NCI-H1436 (cell line): Measurements from ENCODE around the gene SND1.
A peak's percentile ranks its signal among the peaks of the same experiment; 100 is the strongest.

ENCODE experiments used
- DNase-seq: peaks from one replicate; lab custom pipeline; 2025; lab: John Stamatoyannopoulos, UW

The SND1 gene

DNA sequence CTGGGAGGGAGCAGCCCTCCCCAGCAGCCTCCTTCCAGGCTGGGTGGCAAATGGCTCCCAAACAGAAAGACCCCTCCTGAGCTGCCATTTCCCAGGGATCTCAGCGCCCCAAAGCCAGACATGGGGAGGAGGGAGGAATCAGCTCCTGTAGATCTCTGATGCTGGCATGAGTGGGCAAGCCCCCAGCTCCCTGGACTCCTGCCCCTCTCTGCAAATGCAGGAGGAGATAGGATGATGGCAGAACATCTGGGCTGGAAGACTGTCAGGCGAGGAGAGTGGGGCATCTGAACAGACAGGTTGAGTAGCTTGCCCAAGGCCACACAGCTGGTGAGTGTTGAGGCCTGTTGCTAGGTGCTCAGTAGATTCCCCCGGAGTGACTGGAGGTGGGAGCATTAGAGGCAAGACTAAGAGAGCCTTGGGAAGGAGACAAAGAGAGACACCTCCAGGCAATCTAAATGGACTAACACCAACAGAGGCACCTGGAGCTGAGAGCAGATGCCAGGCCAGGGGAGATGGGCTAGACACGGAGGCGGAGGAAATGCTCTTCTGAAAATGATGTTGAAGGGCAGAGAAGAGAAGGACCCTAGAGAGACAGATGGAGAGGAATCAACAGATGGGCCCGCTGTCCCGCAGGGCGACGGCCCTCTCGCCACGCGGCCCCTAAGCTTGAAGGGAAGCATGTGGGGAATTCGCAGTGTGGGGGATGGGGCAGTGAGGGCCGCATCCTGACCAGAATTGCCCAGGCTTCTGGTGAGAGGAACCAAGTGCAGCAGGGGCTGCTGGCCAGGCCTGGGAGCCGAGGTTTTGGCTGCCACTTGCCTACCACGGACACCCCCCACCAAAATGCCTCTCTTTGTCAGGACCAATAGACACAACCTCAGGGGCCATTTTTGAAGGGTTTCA lies 464.1 kb downstream of the SND1 start:
- no peak for DNase-seq

GRCh38 chr7:128116740-128117139 lies 464.7 kb downstream of the SND1 start:
- no peak for DNase-seq

GRCh38 chr7:128117691-128118090 lies 465.7 kb downstream of the SND1 start:
- no peak for DNase-seq

- no peak for DNase-seq
Observed at GRCh38 chr7:128119036-128119435, 467.0 kb downstream of the SND1 start.

DNA sequence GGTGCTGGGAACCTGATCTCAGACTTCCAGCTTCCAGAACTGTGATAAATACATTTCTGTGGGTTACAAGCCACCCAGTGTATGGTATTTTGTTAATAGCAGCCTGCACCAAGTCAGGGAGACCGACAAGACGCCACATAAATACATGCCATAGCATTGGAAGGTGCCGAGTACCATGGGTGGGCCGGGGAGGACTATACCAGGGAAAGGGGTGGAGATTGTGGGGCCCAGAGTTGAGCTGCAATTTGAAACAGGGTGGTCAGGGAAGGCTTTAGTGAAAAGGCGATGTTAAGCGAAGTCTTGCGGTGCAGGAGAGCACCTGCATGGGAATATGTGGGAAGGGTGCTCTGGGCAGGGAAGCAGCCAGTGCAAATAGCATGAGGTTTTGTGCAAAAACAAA lies 468.1 kb downstream of the SND1 start:
- no peak for DNase-seq

GRCh38 chr7:128120976-128121490 lies 469.0 kb downstream of the SND1 start:
- no peak for DNase-seq

- DNase-seq: no peak
Observed at GRCh38 chr7:128121711-128122530, 469.9 kb downstream of the SND1 start.

DNA sequence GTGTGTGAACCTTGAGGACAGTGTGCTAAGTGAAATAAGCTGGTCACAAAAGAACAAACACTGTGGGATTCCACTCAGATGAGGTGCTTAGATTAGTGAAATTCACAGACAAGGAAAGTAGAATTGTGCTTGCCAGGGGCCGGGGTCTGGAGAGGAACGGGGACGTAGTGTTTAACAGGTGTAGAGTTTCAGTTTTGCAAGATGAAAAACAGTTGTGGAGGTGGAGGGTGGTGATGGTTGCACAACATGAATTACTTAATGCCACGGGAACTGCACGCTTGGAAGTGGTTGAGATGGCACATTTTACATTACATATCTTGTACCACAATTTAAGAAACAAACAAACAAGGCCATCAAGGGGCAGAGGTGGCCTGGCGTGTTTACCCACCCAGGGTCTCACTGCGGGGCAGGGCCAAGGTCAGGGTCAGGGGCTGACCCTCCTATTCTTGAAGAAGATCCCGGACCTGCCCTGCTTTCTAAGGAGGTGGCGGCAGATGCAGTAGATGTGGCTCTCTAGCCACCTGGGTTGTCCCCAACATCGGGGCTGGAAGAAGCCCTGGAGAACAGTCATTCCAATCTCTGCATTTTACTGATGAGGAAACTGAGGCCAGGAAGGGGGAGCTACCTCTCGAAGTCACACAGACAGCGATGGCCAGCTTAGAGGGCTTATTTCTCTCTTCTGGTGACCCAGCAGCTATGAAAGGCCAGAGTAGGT lies 470.7 kb downstream of the SND1 start:
- no peak for DNase-seq

DNA sequence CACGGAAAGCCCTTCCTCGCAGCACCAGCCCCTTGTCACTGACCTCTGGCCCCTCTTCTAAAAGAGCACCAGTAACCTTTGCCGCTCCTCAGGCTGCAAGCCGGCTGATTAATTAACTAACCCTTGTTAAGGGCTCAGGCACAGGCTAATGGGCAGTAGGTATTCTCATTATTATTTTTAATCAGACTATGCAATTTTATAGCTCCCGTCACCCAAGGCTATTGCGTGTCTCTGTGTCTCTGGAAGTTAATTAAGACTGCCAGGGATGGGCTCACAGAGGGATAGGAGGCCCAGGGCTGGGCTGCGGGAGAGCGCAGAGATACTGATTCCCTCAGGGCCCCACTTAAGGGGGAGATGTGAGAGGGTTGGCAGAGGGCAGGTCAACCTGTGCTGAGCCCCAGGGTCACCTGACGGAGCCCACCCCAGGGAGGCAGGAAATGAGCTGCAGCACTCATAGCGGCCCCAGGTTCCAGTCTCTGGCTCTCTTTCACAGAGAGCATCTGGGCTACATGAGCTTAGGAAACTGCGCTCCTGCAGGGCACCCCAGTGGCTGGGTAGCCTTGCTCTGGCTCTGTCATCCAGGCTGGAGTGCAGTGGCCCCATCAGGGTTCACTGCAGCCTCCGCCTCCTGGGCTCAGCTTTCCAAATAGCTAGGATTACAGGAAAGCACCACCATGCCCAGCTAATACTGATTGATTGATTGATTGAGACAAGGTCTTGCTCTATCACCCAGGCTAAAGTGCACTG lies 471.5 kb downstream of the SND1 start:
- DNase-seq: no peak

DNA sequence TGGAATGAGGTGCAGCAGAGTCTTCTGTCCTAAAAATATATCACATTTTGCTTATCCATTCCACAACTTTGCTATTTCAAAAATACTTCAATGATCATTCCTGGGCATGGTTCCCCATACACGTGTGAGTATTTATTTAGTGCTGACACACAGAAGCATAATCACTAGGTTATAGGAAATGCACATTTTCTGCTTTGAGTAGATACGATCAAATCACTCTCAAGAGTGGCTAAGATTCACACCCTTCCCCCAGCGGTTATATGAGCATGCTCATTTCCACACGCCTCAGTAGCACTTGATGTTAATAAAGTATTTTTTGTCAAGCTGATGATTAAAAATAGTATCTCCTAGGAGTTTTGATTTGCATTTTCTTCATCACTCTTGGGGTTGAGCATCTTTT lies 472.8 kb downstream of the SND1 start:
- DNase-seq: no peak

GRCh38 chr7:128125816-128126215 lies 473.8 kb downstream of the SND1 start:
- no peak for DNase-seq

DNA sequence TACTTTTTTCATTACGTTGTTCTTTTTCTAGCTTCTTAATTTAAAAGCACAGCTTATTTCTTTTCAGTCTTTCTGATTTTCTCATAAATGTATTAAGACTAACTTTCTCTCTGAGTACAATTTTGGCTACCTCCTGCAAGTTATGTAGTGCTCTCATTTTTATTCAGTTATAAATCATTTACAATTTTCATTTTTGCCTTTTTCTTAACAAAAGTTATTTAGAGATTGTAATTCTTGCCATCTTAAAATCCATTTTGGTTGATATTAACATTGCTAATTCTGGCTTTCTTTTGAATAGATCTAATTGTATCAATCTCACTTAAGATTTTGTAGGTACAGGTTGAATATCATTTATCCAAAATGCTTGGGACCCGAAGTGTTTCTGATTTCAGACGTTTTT lies 476.4 kb downstream of the SND1 start:
- DNase-seq: no peak

- DNase-seq: no peak
Observed at GRCh38 chr7:128129224-128129864, 477.4 kb downstream of the SND1 start.

- DNase-seq: no peak
Observed at GRCh38 chr7:128131115-128131514, 479.1 kb downstream of the SND1 start.

DNA sequence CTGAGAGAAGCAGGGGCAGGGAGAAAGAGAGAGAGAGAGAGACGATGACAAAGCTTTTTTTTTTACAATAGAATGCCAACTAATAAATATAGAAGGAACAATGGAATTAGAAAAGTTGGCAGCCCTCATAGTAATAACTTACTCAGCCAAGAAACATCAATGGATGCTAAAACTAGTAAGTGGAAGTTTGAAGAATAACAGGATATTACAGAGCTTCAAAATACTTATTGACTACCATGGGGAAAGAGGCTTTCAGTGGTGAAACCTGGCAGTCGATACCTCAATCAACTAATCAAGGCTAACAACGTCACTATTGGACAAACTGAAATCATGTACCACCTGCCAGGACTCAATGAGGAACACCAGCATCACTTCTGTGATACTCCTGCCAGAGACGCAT lies 479.7 kb downstream of the SND1 start:
- DNase-seq: no peak

DNA sequence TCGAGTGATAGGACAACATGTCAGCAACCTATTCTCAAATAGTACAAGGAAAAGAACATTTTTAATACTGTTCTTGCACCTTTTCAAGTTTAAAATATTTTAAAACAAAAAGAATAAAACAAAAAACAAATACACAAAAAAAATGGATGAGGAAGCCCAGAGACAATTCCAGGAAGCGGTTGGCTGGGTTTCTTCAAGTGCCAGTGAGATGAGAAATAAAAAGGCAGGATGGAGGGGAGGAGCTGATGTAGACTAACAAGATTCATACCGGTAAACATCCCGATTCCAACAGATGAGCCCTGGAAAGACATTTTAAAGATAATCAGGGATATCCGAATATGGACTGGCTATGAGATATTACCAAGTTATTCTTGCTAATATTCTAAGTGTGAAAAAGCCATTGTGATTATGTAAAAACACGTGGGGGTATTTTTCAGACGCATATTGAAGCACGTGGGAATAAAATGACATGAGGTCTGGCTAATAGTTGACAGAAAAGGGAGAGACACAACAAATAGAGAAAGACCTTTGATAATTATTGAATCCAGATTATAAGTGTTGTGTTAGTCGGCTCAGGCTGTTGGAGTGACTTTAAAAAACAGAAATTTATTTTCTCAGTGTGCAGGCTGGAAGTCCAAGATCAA lies 480.6 kb downstream of the SND1 start:
- DNase-seq: no peak

- DNase-seq: no peak
Observed at GRCh38 chr7:128135159-128135514, 483.1 kb downstream of the SND1 start.

DNA sequence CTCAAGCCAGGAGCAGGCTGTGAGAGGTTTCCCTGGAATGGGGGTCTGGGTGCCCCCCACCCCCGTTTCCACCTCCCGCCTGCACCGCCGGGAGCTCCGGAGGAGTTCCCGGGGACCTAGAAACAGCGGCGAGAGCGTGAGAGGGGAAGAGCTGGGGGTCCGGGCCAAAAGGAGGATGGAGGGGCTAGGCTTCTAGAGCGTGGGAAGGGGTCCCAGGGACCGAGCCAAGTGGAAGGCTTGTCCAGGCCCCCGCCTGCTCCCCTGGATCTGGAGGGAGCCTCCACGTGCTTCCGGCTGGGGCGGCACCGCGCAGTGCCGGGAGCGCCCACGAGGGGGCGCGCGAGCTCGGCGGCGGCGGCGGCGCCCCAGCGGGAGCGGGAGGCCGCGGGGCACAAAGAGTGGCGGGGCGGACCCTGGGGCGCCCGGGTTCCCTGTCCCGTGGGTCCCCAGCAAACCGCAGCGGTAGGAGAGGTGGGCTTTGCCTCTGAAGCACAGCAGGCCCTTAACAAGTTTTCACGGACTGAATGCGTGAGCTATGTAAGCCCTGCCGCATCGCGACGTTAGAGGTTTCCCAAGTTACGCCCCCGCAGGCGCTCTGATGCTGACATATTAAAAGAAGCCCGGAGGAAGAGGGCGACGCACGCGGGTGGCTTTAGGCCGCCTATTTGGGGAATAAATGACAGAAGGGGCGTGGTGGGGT lies 483.7 kb downstream of the SND1 start:
- DNase-seq: peak; percentile 26

DNA sequence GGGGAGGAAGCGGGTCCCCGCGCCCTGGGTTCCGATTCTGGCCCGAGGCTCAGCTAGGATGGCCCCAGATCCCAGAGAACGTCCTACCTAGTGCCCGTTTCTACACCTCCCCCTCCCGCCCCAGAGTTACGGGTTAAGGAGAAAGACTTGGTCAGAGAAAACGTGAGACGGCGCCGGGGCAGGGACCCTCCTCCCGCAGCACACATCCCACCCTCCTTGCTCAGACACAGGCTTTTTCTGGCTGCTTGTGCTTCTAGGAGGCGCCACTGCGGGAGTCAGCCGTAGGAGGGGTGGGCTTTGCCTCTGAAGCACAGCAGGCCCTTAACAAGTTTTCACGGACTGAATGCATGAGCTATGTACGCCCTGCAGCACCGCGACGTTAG lies 484.2 kb downstream of the SND1 start:
- DNase-seq: no peak

GRCh38 chr7:128137181-128137580 lies 485.2 kb downstream of the SND1 start:
- DNase-seq: no peak
